A673 (cell line): ENCODE results near the gene ADCY10.

ENCODE experiments used
- CTCF ChIP-seq: fragments of 300-800, 200-600 bp; sonication (generic); conservative IDR thresholded peaks from 2 replicates; pipeline ENCODE4 v1.5.1; 2017; ENCODE audit warnings: low read depth, mild to moderate bottlenecking, antibody characterized with exemption, low read length, moderate library complexity, mixed read lengths
- EZH2 ChIP-seq: fragments of 200-600 bp; sonication (generic); IDR thresholded peaks from 2 replicates; pipeline ENCODE4 v1.6.1; 2017; ENCODE audit warnings: borderline replicate concordance, low read depth, mild to moderate bottlenecking, mixed read lengths, antibody characterized with exemption, low read length; ENCODE audit not compliant: poor library complexity, severe bottlenecking

GRCh38 chr1:167904652-167905130 is 9.2 kb downstream of the ADCY10 start:
- TF ChIP-seq CTCF (no peak), EZH2 (no peak)
